ENCODE results near the gene PCDH19.

The PCDH19 gene

DNA sequence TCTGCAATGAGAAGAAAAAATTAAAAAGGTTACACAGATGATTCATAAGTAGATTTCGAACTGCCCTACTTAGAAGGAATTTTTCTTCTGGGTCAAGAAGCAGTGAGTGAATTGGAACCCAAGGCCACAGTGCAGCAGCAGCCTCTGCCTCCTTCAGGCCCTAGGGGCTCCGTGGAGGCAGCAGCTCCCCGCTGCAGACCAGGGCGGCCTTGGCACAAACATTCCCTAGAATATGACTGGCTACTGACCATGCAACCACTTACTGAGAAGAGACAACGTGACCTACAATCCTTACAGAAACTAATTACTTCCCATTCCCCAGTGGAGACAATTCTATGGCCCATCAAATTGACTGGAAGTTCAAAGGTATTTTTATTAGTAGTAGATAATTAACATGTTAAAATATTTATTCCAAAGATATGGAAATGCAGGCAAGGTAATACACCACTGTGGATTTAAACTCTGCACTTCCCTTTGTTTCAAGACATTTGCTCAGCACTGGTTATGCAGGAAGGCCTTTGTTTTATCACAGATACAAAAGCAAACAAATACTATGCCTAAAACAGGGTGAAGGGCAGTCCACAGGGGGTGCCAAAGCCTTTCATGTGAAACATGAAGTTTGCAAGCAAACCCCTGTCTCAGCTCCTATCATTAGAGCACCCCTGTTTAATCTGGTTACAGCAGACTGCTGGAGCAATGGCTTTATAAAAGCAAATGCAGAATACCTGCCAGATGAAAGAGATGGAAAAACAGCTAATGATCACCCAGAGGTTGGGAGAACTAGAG is 59.2 kb downstream of the PCDH19 start (continued):
- TF ChIP-seq PPARA (CRISPR knock-in tag; IDR thresholded peaks at IDR 0.05; ENCODE audit: borderline replicate concordance) (no peak), ZFP30 (CRISPR knock-in tag; IDR thresholded peaks at IDR 0.05) (no peak), GLIS3 (CRISPR knock-in tag; IDR thresholded peaks at IDR 0.05) (no peak), ESRRG (CRISPR knock-in tag; IDR thresholded peaks at IDR 0.05) (no peak)
- TF ChIP-seq, protein P1, sequence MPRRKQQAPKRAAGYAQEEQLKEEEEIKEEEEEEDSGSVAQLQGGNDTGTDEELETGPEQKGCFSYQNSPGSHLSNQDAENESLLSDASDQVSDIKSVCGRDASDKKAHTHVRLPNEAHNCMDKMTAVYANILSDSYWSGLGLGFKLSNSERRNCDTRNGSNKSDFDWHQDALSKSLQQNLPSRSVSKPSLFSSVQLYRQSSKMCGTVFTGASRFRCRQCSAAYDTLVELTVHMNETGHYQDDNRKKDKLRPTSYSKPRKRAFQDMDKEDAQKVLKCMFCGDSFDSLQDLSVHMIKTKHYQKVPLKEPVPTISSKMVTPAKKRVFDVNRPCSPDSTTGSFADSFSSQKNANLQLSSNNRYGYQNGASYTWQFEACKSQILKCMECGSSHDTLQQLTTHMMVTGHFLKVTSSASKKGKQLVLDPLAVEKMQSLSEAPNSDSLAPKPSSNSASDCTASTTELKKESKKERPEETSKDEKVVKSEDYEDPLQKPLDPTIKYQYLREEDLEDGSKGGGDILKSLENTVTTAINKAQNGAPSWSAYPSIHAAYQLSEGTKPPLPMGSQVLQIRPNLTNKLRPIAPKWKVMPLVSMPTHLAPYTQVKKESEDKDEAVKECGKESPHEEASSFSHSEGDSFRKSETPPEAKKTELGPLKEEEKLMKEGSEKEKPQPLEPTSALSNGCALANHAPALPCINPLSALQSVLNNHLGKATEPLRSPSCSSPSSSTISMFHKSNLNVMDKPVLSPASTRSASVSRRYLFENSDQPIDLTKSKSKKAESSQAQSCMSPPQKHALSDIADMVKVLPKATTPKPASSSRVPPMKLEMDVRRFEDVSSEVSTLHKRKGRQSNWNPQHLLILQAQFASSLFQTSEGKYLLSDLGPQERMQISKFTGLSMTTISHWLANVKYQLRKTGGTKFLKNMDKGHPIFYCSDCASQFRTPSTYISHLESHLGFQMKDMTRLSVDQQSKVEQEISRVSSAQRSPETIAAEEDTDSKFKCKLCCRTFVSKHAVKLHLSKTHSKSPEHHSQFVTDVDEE (CRISPR knock-in tag; IDR thresholded peaks at IDR 0.05), result no peak

DNA sequence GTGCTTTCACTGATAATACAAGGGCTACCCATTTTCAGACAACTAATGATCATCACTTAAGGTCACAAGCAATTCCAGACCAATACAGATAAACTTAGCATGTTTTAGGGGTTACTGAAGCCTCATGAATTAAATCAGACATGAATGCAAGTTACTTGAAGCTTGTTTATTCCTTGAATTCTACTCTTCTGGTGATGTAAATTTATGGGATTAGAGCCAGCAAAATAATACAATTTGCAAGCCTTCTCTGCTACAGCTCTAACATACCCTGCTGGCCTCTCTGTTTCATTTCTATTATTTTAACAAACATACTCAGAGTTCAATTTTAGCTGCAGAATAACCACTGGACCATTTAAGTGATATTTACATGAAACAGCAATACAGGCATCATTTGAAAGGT is 60.7 kb downstream of the PCDH19 start:
- TF ChIP-seq CSRNP3 (CRISPR knock-in tag; IDR thresholded peaks at IDR 0.05), result no peak
- TF ChIP-seq, protein P2, sequence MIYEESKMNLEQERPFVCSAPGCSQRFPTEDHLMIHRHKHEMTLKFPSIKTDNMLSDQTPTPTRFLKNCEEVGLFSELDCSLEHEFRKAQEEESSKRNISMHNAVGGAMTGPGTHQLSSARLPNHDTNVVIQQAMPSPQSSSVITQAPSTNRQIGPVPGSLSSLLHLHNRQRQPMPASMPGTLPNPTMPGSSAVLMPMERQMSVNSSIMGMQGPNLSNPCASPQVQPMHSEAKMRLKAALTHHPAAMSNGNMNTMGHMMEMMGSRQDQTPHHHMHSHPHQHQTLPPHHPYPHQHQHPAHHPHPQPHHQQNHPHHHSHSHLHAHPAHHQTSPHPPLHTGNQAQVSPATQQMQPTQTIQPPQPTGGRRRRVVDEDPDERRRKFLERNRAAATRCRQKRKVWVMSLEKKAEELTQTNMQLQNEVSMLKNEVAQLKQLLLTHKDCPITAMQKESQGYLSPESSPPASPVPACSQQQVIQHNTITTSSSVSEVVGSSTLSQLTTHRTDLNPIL (CRISPR knock-in tag; IDR thresholded peaks at IDR 0.05; ENCODE audit: low read depth), result no peak
- TF ChIP-seq GLIS3 (CRISPR knock-in tag; IDR thresholded peaks at IDR 0.05), result no peak
- no peak for TF ChIP-seq ZNF70 (CRISPR knock-in tag; IDR thresholded peaks at IDR 0.05)
- TF ChIP-seq CSDC2 (CRISPR knock-in tag; IDR thresholded peaks at IDR 0.05), result no peak
- TF ChIP-seq RARB (CRISPR knock-in tag; IDR thresholded peaks at IDR 0.05), result no peak
- ATAC-seq, result no peak

DNA sequence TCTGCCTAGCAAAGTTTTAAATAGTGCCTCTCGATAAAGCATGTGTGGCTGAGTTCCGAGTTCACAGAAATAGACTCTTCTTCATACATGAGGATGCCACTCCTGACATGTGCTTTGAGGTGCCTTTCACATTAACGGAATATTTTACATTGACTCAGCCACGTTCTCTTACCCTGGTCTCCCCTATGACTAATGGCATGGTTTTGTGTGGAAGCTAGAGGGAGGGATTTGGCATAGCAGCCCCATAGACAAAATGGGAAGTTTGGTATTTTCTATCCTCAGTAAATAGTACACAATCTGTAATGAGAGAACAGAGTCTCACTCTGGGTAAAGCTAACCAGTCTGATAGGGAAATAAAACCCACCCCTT is 68.9 kb downstream of the PCDH19 start:
- TF ChIP-seq ARNTL (CRISPR knock-in tag; IDR thresholded peaks at IDR 0.05; ENCODE audit: borderline replicate concordance, low read depth), result no peak
- TF ChIP-seq PPARA (CRISPR knock-in tag; IDR thresholded peaks at IDR 0.05; ENCODE audit: borderline replicate concordance), result no peak
- no peak for TF ChIP-seq ZFP3 (CRISPR knock-in tag; IDR thresholded peaks at IDR 0.05)
- no peak for TF ChIP-seq ISL1 (CRISPR knock-in tag; IDR thresholded peaks at IDR 0.05)
- TF ChIP-seq GLIS3 (CRISPR knock-in tag; IDR thresholded peaks at IDR 0.05), result no peak
- ATAC-seq, result no peak

- no peak for TF ChIP-seq GLIS3 (CRISPR knock-in tag; IDR thresholded peaks at IDR 0.05)
- TF ChIP-seq, protein P1 (CRISPR knock-in tag; IDR thresholded peaks at IDR 0.05), result no peak
- no peak for TF ChIP-seq BACH2 (CRISPR knock-in tag; IDR thresholded peaks at IDR 0.05; ENCODE audit: borderline replicate concordance)
- no peak for TF ChIP-seq PATZ1 (CRISPR knock-in tag; IDR thresholded peaks at IDR 0.05; ENCODE audit: borderline replicate concordance)
- TF ChIP-seq ZC3H10 (CRISPR knock-in tag; IDR thresholded peaks at IDR 0.05), result no peak
- TF ChIP-seq TOX (CRISPR knock-in tag; IDR thresholded peaks at IDR 0.05; ENCODE audit: borderline replicate concordance), result no peak
- no peak for TF ChIP-seq RARB (CRISPR knock-in tag; IDR thresholded peaks at IDR 0.05)
- no peak for TF ChIP-seq PPARA (CRISPR knock-in tag; IDR thresholded peaks at IDR 0.05; ENCODE audit: borderline replicate concordance)
- no peak for TF ChIP-seq OSR1 (CRISPR knock-in tag; IDR thresholded peaks at IDR 0.05)
- TF ChIP-seq ARNTL (CRISPR knock-in tag; IDR thresholded peaks at IDR 0.05; ENCODE audit: borderline replicate concordance, low read depth), result no peak
- no peak for ATAC-seq
Measured at GRCh38 chrX:100340491-100341141, 69.5 kb downstream of the PCDH19 start.
